Epithelial cell of proximal tubule (primary cell): ENCODE measurements around the gene ADAMTS3. TPM values are rescaled to one million over a fixed set of nuclear protein-coding genes. Genes with fewer than 3 reads are reported as not detected.
"Not testable (repeated sequence)": the region's sequence is repeated elsewhere in the genome, so short reads cannot be mapped to it uniquely, and the experiment has no call there.

Source experiments
- DNase-seq: peaks from one replicate; pipeline ENCODE4 v3.0.0-alpha.2; 2011; ENCODE audit warnings: low read depth
- H3K4me3 ChIP-seq: 2 replicates; pipeline ENCODE4 v1.5.1; 2011; ENCODE audit warnings: low read depth, mild to moderate bottlenecking, low read length
- total RNA-seq: library from RNA; depleted of rRNA; stranded (reverse); fragments of >200 nt; gene quantifications from 2 replicates; pipeline ENCODE4 v1.2.3, GENCODE V29; 2015
- TF ChIP-seq, protein P1 (sequence below): conservative IDR thresholded peaks from 2 replicates; pipeline ENCODE4 v1.5.1; 2012; ENCODE audit warnings: low read depth, mild to moderate bottlenecking, low read length

ADAMTS3 gene
- total RNA-seq, 1 donor from 2014 or later, result 4.7 TPM

GRCh38 chr4:72427057-72427456, 142.0 kb downstream of the ADAMTS3 start:
- no peak for DNase-seq
- H3K4me3 ChIP-seq, result no peak overlapping the region
- TF ChIP-seq, protein P1, sequence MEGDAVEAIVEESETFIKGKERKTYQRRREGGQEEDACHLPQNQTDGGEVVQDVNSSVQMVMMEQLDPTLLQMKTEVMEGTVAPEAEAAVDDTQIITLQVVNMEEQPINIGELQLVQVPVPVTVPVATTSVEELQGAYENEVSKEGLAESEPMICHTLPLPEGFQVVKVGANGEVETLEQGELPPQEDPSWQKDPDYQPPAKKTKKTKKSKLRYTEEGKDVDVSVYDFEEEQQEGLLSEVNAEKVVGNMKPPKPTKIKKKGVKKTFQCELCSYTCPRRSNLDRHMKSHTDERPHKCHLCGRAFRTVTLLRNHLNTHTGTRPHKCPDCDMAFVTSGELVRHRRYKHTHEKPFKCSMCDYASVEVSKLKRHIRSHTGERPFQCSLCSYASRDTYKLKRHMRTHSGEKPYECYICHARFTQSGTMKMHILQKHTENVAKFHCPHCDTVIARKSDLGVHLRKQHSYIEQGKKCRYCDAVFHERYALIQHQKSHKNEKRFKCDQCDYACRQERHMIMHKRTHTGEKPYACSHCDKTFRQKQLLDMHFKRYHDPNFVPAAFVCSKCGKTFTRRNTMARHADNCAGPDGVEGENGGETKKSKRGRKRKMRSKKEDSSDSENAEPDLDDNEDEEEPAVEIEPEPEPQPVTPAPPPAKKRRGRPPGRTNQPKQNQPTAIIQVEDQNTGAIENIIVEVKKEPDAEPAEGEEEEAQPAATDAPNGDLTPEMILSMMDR, result no peak

DNA sequence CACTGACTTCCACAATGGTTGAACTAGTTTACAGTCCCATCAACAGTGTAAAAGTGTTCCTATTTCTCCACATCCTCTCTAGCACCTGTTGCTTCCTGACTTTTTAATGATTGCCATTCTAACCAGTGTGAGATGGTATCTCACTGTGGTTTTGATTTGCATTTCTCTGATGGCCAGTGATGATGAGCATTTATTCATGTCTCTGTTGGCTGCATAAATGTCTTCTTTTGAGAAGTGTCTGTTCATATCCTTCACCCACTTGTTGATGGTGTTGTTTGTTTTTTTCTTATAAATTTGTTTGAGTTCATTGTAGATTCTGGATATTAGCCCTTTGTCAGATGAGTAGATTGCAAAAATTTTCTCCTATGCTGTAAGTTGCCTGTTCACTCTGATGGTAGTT, 143.1 kb downstream of the ADAMTS3 start:
- DNase-seq, H3K4me3 ChIP-seq: not testable (repeated sequence)

DNA sequence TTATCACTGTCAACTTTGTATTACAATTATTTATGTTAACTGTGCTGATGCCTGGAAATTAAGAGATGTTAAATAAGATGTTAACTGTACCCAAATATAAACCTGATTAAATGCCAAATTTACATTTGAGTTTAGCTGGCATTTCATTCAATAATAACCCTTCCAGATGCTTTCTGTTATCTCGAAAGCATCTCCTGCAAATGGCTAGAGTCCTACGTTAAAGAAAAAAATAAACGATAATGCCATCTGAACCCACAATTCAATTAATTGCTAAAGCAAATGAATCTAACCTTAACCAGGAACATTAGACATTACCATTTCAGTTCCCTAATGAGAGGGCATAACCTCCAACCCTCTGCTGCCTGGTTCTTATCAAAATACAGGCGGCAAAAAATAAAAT, 145.0 kb downstream of the ADAMTS3 start:
- no peak overlapping the region for H3K4me3 ChIP-seq
- no peak for DNase-seq
- TF ChIP-seq, protein P1, result no peak

DNA sequence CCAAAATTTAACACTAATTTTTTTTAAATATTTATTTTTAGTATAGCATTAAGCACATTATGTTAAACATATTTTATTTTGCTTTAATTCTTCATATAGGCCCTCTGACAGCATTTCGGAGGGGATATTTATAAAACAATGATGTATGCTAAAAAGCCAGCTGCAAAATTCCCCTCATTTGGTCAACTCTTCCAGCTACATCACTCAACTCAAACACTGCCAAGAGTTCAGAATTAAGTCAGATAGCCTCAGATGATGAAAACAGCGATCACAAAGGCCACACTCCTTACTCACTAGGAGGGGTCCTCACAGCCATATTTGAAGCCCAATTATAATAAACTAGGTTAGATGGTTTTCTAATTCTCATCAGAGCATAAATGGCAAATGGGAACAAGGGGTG, 146.6 kb downstream of the ADAMTS3 start:
- TF ChIP-seq, protein P1, result no peak
- H3K4me3 ChIP-seq, result no peak overlapping the region
- DNase-seq, result no peak

DNA sequence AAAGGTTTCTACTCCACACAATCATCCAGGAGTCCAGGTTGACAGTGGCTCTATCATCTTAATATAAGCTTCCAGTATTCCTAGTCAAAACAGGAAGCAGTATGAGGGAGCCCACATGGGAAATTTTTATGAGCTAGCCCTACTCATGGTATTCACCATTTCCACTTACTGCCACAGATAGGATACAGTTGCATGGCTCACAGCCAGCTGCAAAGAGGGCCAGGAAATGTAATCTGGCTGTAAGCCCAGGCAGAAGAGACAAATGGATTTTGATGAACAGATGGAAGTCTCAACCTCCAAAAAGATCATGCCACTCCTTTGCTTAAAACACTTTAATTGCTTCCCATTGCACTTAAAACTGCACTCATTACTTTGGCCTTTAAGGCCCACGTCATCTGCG, 150.6 kb downstream of the ADAMTS3 start:
- no peak overlapping the region for H3K4me3 ChIP-seq
- TF ChIP-seq, protein P1, result no peak
- no peak for DNase-seq

GRCh38 chr4:72410158-72410557, 158.9 kb downstream of the ADAMTS3 start:
- DNase-seq, result no peak
- H3K4me3 ChIP-seq, result no peak overlapping the region
- TF ChIP-seq, protein P1, result no peak

- TF ChIP-seq, protein P1, result no peak
- H3K4me3 ChIP-seq, result no peak overlapping the region
- DNase-seq, result no peak
Measured at GRCh38 chr4:72408568-72408967, 160.5 kb downstream of the ADAMTS3 start.

GRCh38 chr4:72405417-72405816, 163.6 kb downstream of the ADAMTS3 start:
- H3K4me3 ChIP-seq, result no peak overlapping the region
- no peak for DNase-seq
- TF ChIP-seq, protein P1, result no peak
